IPS-NIHi7 (cell line): ENCODE data around the gene KATNAL2.

Source experiments
- DNase-seq: peaks from one replicate; pipeline ENCODE4 v3.0.0; 2012; ENCODE audit warnings: mixed read lengths; ENCODE audit errors: extremely low spot score

The KATNAL2 gene

GRCh38 chr18:47113796-47114540 lies 196.6 kb downstream of the KATNAL2 start:
- DNase-seq, result peak; percentile 54

DNA sequence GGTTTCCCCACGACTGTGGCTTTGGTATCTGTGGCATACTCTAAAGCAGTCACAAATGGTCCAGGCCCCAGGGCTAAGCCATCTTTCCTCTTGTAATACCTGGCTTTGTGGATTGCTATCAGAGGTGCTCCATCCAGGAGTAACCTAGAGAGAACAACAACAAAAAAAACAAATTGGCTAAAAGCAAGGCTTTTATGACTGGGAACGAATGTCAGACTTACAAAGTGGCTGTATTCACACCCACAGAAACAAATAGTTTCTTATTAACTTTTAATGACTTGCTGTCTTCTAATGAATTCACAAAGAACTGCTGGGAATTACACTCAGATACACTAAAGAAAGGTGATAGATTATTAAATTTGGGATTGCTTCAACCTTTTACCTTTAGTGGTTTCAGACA lies 197.8 kb downstream of the KATNAL2 start:
- no peak for DNase-seq

- no peak for DNase-seq
Observed at GRCh38 chr18:47118981-47119380, 201.6 kb downstream of the KATNAL2 start.

DNA sequence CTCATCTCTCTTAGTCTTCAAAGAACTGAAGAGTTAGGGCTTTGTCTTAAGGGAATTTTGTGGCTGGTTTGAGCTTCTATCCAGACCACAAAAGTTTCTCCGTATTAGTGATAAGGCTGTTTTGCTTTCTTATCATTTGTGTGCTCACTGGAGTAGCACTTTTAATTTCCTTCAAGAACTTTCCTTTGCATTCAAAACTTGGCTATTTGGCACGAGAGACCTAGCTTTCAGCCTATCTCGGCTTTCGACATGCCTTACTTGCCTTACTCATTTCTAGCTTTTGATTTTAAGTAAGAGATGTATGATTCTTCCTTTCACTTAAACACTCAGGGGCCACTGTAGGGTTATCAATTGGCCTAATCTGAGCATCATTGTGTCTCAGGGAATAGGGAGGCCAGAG lies 203.0 kb downstream of the KATNAL2 start:
- no peak for DNase-seq

- DNase-seq, result no peak
Observed at GRCh38 chr18:47121146-47121545, 203.7 kb downstream of the KATNAL2 start.

DNA sequence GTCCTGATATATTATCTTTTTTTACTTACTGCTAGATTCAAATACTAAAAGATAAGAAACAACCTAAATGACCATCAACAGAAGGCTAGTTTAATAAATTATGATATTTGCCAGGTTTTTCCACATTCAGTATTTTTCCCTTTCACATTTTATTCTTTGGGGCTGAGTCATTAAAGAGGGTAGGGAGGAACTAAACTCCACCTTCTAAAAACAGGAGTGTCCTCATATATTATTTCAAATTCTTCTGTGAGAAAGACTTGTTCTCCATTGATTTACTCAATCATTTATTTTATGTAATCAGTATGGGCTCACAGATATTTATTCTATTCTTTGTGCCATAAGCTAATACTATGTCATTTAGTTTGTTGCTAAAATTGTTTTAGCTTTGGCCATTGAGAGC lies 223.9 kb downstream of the KATNAL2 start:
- DNase-seq, result no peak

GRCh38 chr18:47143153-47143552 lies 225.8 kb downstream of the KATNAL2 start:
- no peak for DNase-seq

DNA sequence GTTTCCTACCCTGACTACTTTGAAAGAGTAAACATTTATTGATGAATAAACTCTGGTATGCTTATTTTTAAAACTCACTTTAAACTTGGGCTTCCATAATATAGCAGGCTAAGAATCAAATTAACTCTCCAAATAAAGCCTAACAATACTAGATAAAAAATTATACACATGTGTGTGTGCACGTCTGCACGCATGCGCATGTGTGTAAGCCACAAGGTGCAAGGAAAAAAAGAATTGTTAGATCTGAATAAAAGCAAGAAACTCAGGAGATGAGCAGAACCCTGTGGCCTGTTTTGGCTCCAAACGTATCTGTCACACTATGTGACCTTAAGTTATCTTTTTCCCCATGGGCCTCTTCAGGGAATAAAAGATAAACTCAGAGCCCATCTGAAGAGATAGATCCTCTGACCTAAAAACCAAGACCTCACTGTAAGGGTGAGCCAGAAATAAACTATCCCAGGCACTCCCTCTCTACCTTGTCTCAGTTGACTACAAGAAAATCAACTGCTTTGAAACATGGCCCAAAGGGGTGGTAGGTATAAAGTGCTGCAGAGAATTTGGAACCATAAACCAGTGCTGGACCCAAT lies 226.6 kb downstream of the KATNAL2 start:
- DNase-seq, result no peak

DNA sequence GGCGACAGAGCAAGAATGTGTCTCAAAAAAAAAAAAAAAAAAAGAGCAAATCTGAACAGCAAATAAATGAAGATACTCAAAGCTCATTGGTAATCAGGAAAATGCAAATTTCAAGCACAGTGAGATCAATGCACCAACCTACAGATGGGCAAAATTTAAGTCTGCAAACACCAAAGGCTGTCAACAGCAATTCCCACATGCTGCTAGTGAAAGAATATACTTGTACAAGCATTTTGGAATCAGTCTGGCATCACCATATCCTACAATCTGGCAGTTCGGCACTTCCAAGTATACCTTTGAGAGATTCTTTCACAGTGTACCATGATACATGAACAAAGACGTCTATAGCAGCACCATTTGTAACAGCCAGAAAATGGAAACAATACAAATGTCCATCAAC lies 228.8 kb downstream of the KATNAL2 start:
- DNase-seq, result no peak

DNA sequence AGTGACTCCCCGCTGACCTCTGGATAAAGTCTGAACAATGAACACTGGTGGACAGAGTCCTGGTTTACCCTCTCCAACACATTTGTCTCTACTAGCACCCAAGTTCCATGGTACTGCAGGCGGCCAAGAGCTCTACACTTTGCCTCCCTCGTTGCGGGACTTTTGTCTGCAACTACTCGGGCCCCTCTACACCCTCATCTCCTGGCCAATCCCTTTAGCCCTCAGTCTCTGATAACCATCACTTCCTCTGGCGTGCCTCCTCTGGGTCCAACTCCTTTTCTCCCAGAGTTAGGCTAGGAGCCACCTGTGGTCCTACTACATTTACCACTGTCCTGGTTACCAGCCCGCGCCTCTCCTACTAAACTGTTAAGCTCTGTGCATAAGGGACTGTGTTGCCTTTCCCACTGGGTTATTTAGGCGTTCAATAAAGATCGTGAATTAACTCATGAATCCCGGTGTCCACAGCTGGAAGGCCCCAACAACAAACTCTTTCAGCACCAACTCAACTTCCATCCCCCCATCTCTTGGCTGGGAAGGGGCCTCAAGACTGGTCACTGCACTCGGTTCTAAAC lies 232.1 kb downstream of the KATNAL2 start:
- DNase-seq, result peak; percentile 28

GRCh38 chr18:47150029-47150823 lies 232.8 kb downstream of the KATNAL2 start, which contains the start of gene HDHD2:
Gene HDHD2 (minus strand): TSS chr18:47150500. CDS start chr18:47136439, 14,061 bp downstream.
- peak; percentile 89 for DNase-seq

DNA sequence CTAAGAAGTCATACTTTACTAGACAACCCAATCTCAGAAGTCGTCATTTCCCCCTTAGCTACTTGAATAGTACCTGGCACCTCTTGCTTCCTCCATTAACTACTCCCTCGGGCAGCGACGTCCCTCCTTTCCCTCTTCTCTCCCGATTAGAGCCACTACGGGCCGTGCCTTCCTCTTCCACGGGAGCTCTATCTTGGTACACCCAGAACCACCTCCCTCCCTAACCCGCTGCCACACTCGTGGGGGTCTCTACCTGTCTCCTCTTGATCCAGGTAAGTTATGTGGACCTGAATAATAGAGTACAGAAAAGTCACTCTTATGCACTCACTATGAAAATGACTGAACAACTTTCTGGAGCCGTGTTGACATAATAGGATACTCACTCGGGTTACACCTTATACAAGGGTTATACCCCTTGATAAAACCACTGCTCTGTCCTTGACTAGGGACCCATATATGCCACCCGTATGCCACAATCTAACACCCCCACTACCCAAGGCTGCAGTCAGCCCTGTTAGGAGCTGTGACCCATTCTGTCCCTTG lies 233.5 kb downstream of the KATNAL2 start:
- no peak for DNase-seq

- DNase-seq, result no peak
Observed at GRCh38 chr18:47151439-47151838, 234.0 kb downstream of the KATNAL2 start.
